ENCODE data around the gene IGFL3. TPM values are rescaled to one million over a fixed set of nuclear protein-coding genes. Genes with fewer than 3 reads are reported as not detected.
"Not testable (repeated sequence)": the region's sequence is repeated elsewhere in the genome, so short reads cannot be mapped to it uniquely, and the experiment has no call there.

Gene IGFL3
- not detected for total RNA-seq

GRCh38 chr19:46124638-46125115, at the start of gene IGFL3:
Gene IGFL3, minus strand, starts transcription at chr19:46124688. Its CDS starts 39 bp downstream, at chr19:46124649.
- DNase-seq = no peak

GRCh38 chr19:46173886-46174480, 49.5 kb upstream of the IGFL3 start:
- DNase-seq = no peak

- DNase-seq = no peak
Measured at GRCh38 chr19:46162731-46163130, 38.2 kb upstream of the IGFL3 start.

- DNase-seq = not testable (repeated sequence)
Measured at GRCh38 chr19:46161642-46162257, 37.3 kb upstream of the IGFL3 start.

GRCh38 chr19:46160233-46160775, 35.8 kb upstream of the IGFL3 start:
- no peak for DNase-seq

GRCh38 chr19:46159418-46160232, 35.1 kb upstream of the IGFL3 start:
- DNase-seq = no peak

- no peak for DNase-seq
Measured at GRCh38 chr19:46155237-46155636, 30.7 kb upstream of the IGFL3 start.

- no peak for DNase-seq
Measured at GRCh38 chr19:46150606-46151005, 26.1 kb upstream of the IGFL3 start.

- no peak for DNase-seq
Measured at GRCh38 chr19:46147791-46148288, 23.4 kb upstream of the IGFL3 start, which contains the start of gene IGFL2. Gene IGFL2, plus strand, starts transcription at chr19:46148238. Its CDS starts 41 bp downstream, at chr19:46148279.

GRCh38 chr19:46147166-46147740, 22.8 kb upstream of the IGFL3 start:
- no peak for DNase-seq

- no peak for DNase-seq
Measured at GRCh38 chr19:46144756-46145155, 20.3 kb upstream of the IGFL3 start.

- no peak for DNase-seq
Measured at GRCh38 chr19:46142294-46142693, 17.8 kb upstream of the IGFL3 start.

- no peak for DNase-seq
Measured at GRCh38 chr19:46141421-46141820, 16.9 kb upstream of the IGFL3 start.

GRCh38 chr19:46137915-46138473, 13.5 kb upstream of the IGFL3 start:
- DNase-seq = no peak

GRCh38 chr19:46134527-46134926, 10.0 kb upstream of the IGFL3 start:
- DNase-seq = peak; percentile 14

- DNase-seq = no peak
Measured at GRCh38 chr19:46133777-46134241, 9.3 kb upstream of the IGFL3 start.

- DNase-seq = peak; percentile 82
Measured at GRCh38 chr19:46133101-46133627, 8.7 kb upstream of the IGFL3 start.

GRCh38 chr19:46132508-46133100, 8.1 kb upstream of the IGFL3 start:
- DNase-seq = no peak

- DNase-seq = no peak
Measured at GRCh38 chr19:46131485-46132143, 7.1 kb upstream of the IGFL3 start.

GRCh38 chr19:46126086-46126580, 1.6 kb upstream of the IGFL3 start:
- no peak for DNase-seq
